Measurements from ENCODE around the gene LYST. TPM values are rescaled to one million over a fixed set of nuclear protein-coding genes. Genes with fewer than 3 reads are reported as not detected.
"Not testable (repeated sequence)": the region's sequence is repeated elsewhere in the genome, so short reads cannot be mapped to it uniquely, and the experiment has no call there.

LYST gene
- total RNA-seq, 2 experiments from 2014 or later = 19.0 to 21.1 TPM

DNA sequence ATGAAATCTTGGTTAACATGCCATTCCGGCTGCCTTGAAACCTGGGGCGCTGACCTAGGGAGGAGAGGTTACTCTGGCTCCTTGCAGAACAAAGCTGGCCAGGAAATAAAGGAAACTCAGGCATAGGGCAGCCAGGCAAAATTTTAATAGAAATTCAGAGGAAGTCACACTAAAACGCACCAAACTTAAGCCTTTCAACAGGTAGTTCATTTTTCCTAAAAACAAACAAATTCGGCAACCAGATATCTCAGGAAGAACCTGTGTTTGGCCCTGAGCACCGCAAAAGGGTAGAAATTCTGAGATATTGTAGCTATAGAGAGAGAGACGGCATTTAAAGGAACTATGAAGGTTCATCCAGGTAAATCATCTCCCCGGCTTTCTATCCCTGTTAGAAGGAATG is 13.1 kb downstream of the LYST start:
- Mint-ChIP-seq H3K36me3 (ENCODE audit: low read depth) (peaks cover 2% of the 10 kb centered on the region), H3K4me3 (no peak overlapping the region), H3K27ac (no peak overlapping the region), H3K9me3 (no peaks in the 10 kb centered on the region), H3K27me3 (ENCODE audit: low read depth) (no peaks in the 10 kb centered on the region), H3K4me1 (ENCODE audit: low read depth) (peaks cover 76% of the 10 kb centered on the region)
- CTCF ChIA-PET = interaction anchor here (2.3 kb wide), 2 partner anchors 10 to 118 kb away, joined by 7 to 13 read pairs; no protein-coding TSS in a partner anchor
- intact Hi-C loops (cut with micrococcal nuclease) = no loop called here
- DNase-seq = no peak

DNA sequence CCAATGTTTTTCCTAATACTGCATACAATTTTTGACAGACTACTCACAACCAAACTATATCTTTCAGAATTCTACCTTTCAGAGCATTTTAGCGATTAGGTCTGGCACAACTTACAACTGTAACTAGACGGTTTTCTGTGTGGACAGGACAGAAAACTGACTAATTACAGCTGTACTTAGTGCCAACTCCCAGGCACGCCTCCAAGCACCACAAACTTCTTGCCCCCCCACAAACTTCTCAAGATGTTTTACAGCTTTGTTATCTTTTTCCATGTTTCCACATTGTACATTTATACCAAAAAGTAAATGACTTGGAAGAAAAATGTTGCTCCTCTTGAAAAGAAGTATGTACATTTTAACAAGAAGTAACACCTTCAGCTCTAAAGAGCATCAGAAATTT is 13.8 kb downstream of the LYST start:
- no peak overlapping the region for H3K27ac Mint-ChIP-seq
- DNase-seq = no peak
- intact Hi-C loops (cut with micrococcal nuclease) = no loop called here
- peaks cover 2% of the 10 kb centered on the region for H3K36me3 Mint-ChIP-seq (ENCODE audit: low read depth)
- no peak overlapping the region for H3K4me3 Mint-ChIP-seq
- peaks cover 82% of the 10 kb centered on the region for H3K4me1 Mint-ChIP-seq (ENCODE audit: low read depth)
- H3K27me3 Mint-ChIP-seq (ENCODE audit: low read depth) = no peaks in the 10 kb centered on the region
- CTCF ChIA-PET = interaction anchor here (2.3 kb wide), 2 partner anchors 9 to 119 kb away, joined by 7 to 13 read pairs; no protein-coding TSS in a partner anchor
- H3K9me3 Mint-ChIP-seq = no peaks in the 10 kb centered on the region

GRCh38 chr1:235851939-235852338 is 14.8 kb downstream of the LYST start:
- CTCF ChIA-PET = no interaction called here
- Mint-ChIP-seq H3K36me3 (ENCODE audit: low read depth) (peaks cover 6% of the 10 kb centered on the region), H3K27me3 (ENCODE audit: low read depth) (no peaks in the 10 kb centered on the region), H3K4me3 (no peak overlapping the region), H3K27ac (no peak overlapping the region), H3K4me1 (ENCODE audit: low read depth) (peaks cover 82% of the 10 kb centered on the region), H3K9me3 (peaks cover under 1% of the 10 kb centered on the region)
- intact Hi-C loops (cut with micrococcal nuclease) = no loop called here
- DNase-seq = no peak

DNA sequence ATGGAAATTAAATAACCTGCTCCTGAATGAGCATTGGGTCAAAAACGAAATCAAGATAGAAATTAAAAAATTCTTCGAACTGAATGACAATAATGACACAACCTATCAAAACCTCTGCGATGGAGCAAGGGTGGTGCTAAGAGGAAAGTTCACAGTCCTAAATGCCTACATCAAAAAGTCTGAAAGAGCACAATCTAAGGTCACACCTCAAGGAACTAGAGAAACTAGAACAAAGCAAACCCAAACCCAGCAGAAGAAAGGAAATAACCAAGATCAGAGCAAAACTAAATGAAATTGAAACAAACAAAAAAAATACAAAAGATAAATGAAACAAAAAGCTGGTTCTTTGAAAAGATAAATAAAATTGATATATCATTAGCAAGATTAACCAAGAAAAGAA is 18.5 kb downstream of the LYST start:
- H3K4me3 Mint-ChIP-seq = peak overlapping the region; percentile 63
- CTCF ChIA-PET = interaction anchor here (1.6 to 2.0 kb wide), 2 partner anchors 18 to 124 kb away, joined by 5 to 10 read pairs; partner anchors contain the start of gene LYST
- peaks cover 68% of the 10 kb centered on the region for H3K4me1 Mint-ChIP-seq (ENCODE audit: low read depth)
- not testable (repeated sequence) for H3K9me3 Mint-ChIP-seq; H3K27me3 Mint-ChIP-seq (ENCODE audit: low read depth)
- H3K36me3 Mint-ChIP-seq (ENCODE audit: low read depth) = peaks cover 13% of the 10 kb centered on the region
- peak overlapping the region; percentile 18 for H3K27ac Mint-ChIP-seq
- intact Hi-C loops (cut with micrococcal nuclease) = loop anchor here (1.0 kb wide), 1 partner anchor 8 kb away; no protein-coding TSS in a partner anchor
- peak; percentile 35 for DNase-seq

DNA sequence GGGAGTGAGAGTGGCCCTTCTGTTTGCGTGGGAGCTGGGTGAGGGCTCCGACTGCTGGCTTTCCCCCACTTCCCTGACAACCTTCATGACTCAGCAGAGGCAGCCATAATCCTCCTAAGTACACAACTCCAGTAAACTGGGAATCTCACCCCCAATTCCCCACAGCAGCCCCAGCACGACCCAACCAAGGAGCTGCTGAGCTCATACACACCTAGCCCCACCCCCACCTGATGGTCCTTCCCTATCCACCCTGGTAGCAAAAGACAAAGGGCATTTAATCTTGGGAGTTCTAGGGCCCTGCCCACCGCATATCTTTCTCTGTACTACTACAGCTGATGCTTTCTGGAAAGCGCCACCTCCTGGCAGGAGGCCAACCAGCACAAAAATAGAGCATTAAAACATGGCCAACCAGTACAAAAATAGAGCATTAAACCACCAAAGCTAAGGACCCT is 21.0 kb downstream of the LYST start:
- CTCF ChIA-PET = interaction anchor here (0.6 to 1.6 kb wide), 10 partner anchors 8 to 317 kb away, joined by 3 to 8 read pairs (median 4); no protein-coding TSS in a partner anchor
- intact Hi-C loops (cut with micrococcal nuclease); H3K9me3 Mint-ChIP-seq; H3K27ac Mint-ChIP-seq; H3K27me3 Mint-ChIP-seq (ENCODE audit: low read depth); H3K4me3 Mint-ChIP-seq: not testable (repeated sequence)
- peaks cover 11% of the 10 kb centered on the region for H3K36me3 Mint-ChIP-seq (ENCODE audit: low read depth)
- DNase-seq = peak; percentile 29
- peaks cover 63% of the 10 kb centered on the region for H3K4me1 Mint-ChIP-seq (ENCODE audit: low read depth)

DNA sequence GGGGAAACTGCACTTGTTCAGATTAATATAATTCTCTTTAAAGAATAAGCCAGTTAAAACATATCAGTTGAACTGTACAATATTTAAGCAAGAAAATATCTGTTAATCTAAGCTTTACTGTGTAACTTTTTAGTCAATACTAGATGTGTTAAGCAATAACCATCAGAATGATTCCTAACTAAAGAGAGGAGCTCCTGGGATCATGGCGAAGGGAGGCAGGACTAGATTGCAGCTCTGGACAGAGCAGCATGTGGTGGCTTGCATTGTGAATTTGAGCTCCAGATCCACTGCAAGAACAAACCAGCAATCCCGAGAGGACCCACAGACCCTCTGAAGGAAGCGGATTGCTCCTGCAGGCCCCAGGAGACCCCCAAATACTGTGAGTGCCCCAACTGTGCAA is 21.9 kb downstream of the LYST start:
- Mint-ChIP-seq H3K36me3 (ENCODE audit: low read depth) (peaks cover 11% of the 10 kb centered on the region), H3K27ac (no peak overlapping the region), H3K4me3 (no peak overlapping the region), H3K27me3 (ENCODE audit: low read depth) (no peaks in the 10 kb centered on the region), H3K9me3 (peaks cover 2% of the 10 kb centered on the region), H3K4me1 (ENCODE audit: low read depth) (peaks cover 58% of the 10 kb centered on the region)
- CTCF ChIA-PET = interaction anchor here (0.9 to 3.4 kb wide), 6 partner anchors 9 to 127 kb away, joined by 3 to 13 read pairs (median 4); no protein-coding TSS in a partner anchor
- intact Hi-C loops (cut with micrococcal nuclease) = no loop called here
- no peak for DNase-seq

DNA sequence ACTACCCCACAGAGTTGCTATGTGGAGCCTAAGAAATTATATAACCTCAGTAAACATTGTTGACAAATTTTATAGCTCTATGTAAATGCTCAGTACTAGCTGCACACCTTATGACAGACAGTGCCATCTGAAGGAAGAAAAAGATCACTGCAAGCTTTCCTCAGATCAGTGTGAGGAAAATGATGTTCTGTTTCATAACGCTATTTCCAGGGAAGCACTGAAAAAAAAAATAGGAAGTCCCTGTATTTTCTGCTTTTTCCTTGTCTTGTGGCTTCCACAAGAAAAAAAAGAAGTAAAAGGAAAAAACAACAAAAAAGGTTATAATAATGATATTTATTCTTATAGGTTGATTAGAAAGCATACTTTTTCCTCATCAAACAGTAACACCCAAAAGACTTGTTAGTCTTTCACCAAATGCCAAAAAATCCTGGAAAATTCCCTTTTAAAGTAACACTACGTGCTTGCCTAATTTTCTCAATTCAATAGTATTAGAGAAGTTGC is 23.2 kb downstream of the LYST start:
- intact Hi-C loops (cut with micrococcal nuclease) = loop anchor here (1.0 to 2.0 kb wide), 3 partner anchors 60 to 329 kb away; no protein-coding TSS in a partner anchor
- H3K27me3 Mint-ChIP-seq (ENCODE audit: low read depth) = no peaks in the 10 kb centered on the region
- CTCF ChIA-PET = interaction anchor here (0.6 to 3.6 kb wide), 27 partner anchors 10 to 450 kb away, joined by 3 to 30 read pairs (median 4); no protein-coding TSS in a partner anchor
- H3K36me3 Mint-ChIP-seq (ENCODE audit: low read depth) = peaks cover 11% of the 10 kb centered on the region
- H3K27ac Mint-ChIP-seq = no peak overlapping the region
- DNase-seq = no peak
- H3K9me3 Mint-ChIP-seq = peaks cover 2% of the 10 kb centered on the region
- H3K4me1 Mint-ChIP-seq (ENCODE audit: low read depth) = peaks cover 48% of the 10 kb centered on the region
- no peak overlapping the region for H3K4me3 Mint-ChIP-seq

- H3K4me3 Mint-ChIP-seq = no peak overlapping the region
- CTCF ChIA-PET = interaction anchor here (0.5 to 3.6 kb wide), 16 partner anchors 9 to 336 kb away, joined by 3 to 30 read pairs (median 4); no protein-coding TSS in a partner anchor
- peaks cover 2% of the 10 kb centered on the region for H3K9me3 Mint-ChIP-seq
- peaks cover 33% of the 10 kb centered on the region for H3K4me1 Mint-ChIP-seq (ENCODE audit: low read depth)
- no peak for DNase-seq
- no peak overlapping the region for H3K27ac Mint-ChIP-seq
- intact Hi-C loops (cut with micrococcal nuclease) = loop anchor here (2.0 kb wide), 1 partner anchor 129 kb away; no protein-coding TSS in a partner anchor
- H3K36me3 Mint-ChIP-seq (ENCODE audit: low read depth) = peaks cover 8% of the 10 kb centered on the region
- H3K27me3 Mint-ChIP-seq (ENCODE audit: low read depth) = no peaks in the 10 kb centered on the region
These were observed 24.7 kb downstream of the LYST start for GRCh38 chr1:235841938-235842545.

- no peak overlapping the region for H3K4me3 Mint-ChIP-seq
- no peaks in the 10 kb centered on the region for H3K9me3 Mint-ChIP-seq
- H3K27ac Mint-ChIP-seq = no peak overlapping the region
- peaks cover 2% of the 10 kb centered on the region for H3K36me3 Mint-ChIP-seq (ENCODE audit: low read depth)
- CTCF ChIA-PET = interaction anchor here (0.6 to 1.5 kb wide), 4 partner anchors 8 to 333 kb away, joined by 3 to 4 read pairs (median 4); partner anchors contain the start of gene B3GALNT2
- H3K27me3 Mint-ChIP-seq (ENCODE audit: low read depth) = no peaks in the 10 kb centered on the region
- intact Hi-C loops (cut with micrococcal nuclease) = no loop called here
- peaks cover 18% of the 10 kb centered on the region for H3K4me1 Mint-ChIP-seq (ENCODE audit: low read depth)
- DNase-seq = no peak
These were observed 28.7 kb downstream of the LYST start for GRCh38 chr1:235838021-235838420.

DNA sequence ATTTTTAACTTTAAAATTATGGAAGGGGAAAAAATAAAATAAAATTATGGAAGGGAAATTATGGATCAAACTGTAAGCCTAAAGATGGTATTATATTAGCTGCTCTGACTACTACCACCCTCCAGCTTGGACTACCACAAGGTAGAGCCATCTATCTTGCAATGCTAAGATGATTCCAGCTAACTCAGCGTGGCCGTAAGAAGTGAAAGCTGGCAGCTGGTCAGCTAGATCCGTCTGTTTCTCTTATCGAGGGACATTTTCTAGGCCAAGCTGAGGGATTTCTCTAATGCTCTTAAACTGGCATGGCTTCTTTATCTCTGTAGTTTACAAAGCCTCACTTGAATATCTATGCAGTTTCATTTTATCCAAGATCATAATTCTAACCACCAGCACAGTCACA is 31.5 kb downstream of the LYST start:
- peaks cover 8% of the 10 kb centered on the region for H3K36me3 Mint-ChIP-seq (ENCODE audit: low read depth)
- CTCF ChIA-PET = interaction anchor here (1.4 kb wide), 1 partner anchor 10 kb away, joined by 5 read pairs; no protein-coding TSS in a partner anchor
- peaks cover 19% of the 10 kb centered on the region for H3K4me1 Mint-ChIP-seq (ENCODE audit: low read depth)
- H3K27ac Mint-ChIP-seq = no peak overlapping the region
- intact Hi-C loops (cut with micrococcal nuclease) = no loop called here
- no peaks in the 10 kb centered on the region for H3K27me3 Mint-ChIP-seq (ENCODE audit: low read depth)
- no peak overlapping the region for H3K4me3 Mint-ChIP-seq
- H3K9me3 Mint-ChIP-seq = no peaks in the 10 kb centered on the region
- no peak for DNase-seq

GRCh38 chr1:235834620-235835019 is 32.1 kb downstream of the LYST start:
- Mint-ChIP-seq H3K27ac (no peak overlapping the region), H3K27me3 (ENCODE audit: low read depth) (no peaks in the 10 kb centered on the region), H3K4me3 (no peak overlapping the region), H3K9me3 (no peaks in the 10 kb centered on the region), H3K4me1 (ENCODE audit: low read depth) (peaks cover 15% of the 10 kb centered on the region), H3K36me3 (ENCODE audit: low read depth) (peaks cover 8% of the 10 kb centered on the region)
- CTCF ChIA-PET = interaction anchor here (0.6 to 3.0 kb wide), 4 partner anchors 8 to 345 kb away, joined by 3 to 21 read pairs (median 6); no protein-coding TSS in a partner anchor
- intact Hi-C loops (cut with micrococcal nuclease) = no loop called here
- no peak for DNase-seq

GRCh38 chr1:235832011-235832410 is 34.7 kb downstream of the LYST start:
- CTCF ChIA-PET = interaction anchor here (2.2 to 3.0 kb wide), 2 partner anchors 11 to 140 kb away, joined by 7 to 21 read pairs; no protein-coding TSS in a partner anchor
- Mint-ChIP-seq H3K36me3 (ENCODE audit: low read depth) (peaks cover 12% of the 10 kb centered on the region), H3K27me3 (ENCODE audit: low read depth) (no peaks in the 10 kb centered on the region), H3K27ac (no peak overlapping the region), H3K9me3 (no peaks in the 10 kb centered on the region), H3K4me3 (no peak overlapping the region), H3K4me1 (ENCODE audit: low read depth) (peaks cover 13% of the 10 kb centered on the region)
- no peak for DNase-seq
- intact Hi-C loops (cut with micrococcal nuclease) = no loop called here

All from activated naive CD4-positive, alpha-beta T cell treated with anti-CD3 and anti-CD28 coated beads for 36 hours (primary cell).